ENCODE data around the gene ENGASE.

Gene ENGASE

DNA sequence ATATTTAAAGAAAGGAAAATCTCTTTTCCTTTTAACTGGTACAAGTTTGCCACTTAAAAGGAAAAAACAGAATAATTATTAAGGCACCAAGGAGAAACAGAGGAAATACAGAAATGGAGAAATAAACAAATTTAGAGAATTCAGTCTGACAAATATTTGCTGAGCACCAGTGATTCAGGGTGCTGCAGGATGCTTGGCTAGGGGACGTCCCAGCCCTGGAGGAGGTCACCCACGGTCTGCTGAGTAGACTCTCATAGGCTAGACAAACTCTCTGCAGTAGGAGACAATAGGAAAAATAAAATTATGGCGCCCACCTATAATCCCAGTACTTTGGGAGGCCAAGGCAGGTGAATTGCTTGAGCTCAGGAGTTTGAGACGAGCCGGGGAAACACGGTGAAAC is 34.7 kb upstream of the ENGASE start:
- no peak for DNase-seq (ENCODE audit: low read depth)

DNA sequence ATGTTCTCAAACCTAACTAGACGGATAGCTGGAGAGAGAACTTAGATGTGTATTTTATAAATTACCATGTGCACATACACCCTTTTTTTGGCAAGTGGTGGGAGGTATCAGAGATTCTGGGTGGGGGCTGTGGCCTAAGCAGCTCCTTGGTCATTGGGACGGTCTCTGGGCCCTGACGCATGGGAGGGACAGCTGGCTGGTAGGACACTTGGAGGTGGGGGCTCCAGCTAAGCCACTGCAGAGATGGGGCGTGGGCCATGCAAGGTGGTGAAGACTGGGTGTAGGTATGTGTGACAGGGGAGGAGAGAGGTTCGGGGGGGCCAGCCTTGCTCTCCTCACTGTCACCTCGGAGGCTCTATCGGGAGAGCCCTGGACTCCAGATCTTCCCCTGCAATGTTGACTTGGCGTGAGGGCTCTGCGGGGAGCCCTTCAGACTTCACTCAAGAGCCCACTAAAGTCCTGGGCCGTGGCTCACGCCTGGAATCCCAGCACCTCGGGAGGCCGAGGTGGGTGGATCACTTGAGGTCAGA is 33.5 kb upstream of the ENGASE start:
- DNase-seq (ENCODE audit: low read depth) = no peak

DNA sequence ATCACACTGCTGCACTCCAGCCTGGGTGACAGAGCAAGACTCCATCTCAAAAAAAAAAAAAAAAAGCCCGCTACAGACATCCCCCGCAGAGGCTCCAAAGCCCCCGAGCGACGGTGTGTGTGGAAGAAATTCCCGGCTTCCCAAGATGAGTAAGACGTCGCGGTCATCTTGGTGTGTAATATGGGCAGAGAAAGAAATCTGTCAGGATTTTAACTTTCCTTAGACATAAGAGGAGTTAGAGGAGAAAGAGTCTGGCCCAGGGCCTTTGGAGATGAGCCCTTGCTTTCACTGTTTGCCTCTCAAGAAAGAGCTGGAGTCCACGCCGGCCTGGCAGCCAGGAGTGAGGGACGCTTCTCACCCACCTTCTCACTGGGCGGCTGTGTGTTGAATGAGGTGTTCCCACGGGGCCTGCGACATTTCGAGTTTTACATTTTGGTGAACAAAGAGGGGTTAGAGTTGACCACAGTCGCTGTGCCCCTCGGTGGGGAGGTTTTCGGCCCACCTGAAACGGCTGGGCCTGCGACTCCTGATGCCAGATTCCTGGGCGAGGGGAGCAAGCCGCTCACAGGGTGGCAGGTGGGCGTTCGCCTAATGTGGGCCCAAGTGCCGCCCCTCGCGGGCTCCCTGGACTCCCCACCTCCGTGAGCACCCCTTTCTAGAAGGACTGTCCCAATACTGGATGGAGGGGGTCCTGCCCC is 32.8 kb upstream of the ENGASE start:
- DNase-seq (ENCODE audit: low read depth) = no peak

DNA sequence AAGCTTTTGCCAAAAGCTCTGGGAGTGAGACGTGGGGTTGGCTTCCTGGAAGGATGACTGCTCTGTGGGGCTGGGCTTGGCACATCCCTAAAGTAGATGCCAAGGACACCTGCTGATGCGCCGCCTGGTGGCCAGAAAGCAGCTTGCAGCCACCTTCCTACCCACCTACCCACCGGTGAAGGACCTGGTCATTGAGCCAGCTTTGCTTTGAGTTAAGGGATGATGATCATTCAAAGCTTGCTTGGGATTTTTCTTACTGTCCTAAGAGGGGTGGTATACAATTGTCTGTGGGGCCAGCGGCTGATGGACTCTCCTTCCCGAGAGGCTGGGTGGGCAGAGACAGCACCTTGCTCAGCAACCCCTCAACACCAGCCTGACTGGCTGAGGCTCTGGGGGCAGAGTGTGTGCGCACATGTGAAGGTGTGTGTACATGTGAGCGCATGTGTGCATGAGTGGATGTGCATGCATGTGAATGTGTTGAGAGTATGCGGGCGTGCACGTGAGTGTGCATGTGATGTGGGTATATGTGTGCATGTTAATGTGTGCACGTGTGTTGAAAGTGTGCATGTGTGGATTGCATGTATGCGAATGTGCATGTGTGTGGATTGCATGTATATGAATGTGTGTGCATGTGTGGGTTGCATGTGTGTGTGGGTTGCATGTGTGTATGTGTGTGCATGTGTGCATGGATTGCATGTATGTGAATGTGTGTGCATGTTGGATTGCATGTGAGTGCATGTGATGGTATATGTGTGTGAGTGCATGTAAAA is 32.0 kb upstream of the ENGASE start:
- DNase-seq (ENCODE audit: low read depth) = no peak

DNA sequence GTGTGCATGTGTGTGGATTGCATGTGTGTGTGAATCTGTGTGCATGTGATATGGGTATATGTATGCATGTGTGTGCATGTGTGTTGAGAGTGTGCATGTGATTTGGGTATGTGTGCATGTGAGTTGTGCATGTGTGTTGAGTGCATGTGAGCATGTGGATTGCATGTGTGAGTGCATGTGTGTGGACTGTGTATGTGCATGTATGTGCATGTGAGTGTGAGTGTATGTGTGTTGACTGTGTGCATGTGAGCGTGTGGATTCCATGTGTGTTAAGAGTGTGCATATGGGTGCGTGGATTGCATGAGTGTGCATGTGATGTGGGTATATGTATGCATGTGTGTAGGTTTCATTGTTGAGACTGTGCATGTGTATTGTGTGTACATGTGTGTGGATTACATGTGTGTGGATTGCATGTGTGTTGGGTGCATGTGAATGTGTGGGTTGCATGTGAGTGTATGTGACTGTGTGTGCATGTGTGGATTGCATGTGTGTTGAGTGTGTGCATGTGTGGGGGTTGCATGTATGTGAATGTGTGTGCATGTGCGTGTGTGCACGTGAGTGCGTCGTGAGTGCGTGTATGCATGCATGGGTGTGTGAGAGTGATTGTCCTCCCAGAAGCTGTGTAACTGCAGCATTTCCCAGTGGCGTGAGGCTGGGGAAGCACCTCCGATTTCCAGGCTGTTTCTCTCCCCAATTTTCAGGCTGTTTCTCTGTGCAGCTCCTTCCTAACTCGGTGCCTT is 31.3 kb upstream of the ENGASE start:
- DNase-seq (ENCODE audit: low read depth) = no peak

DNA sequence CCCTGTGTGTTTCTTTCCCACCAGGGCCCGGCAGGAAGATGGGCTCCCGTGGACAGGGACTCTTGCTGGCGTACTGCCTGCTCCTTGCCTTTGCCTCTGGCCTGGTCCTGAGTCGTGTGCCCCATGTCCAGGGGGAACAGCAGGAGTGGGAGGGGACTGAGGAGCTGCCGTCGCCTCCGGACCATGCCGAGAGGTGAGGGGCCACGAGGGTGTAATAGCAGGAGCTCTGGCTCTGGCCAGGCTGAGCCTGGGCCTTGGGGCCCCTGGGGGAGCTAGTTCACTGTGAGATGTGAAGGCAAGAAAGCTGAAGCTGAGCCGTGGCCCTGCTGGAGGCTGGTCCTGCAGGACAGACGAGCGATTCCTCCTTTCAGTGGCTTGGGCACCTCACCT is 30.7 kb upstream of the ENGASE start:
- DNase-seq (ENCODE audit: low read depth) = no peak

DNA sequence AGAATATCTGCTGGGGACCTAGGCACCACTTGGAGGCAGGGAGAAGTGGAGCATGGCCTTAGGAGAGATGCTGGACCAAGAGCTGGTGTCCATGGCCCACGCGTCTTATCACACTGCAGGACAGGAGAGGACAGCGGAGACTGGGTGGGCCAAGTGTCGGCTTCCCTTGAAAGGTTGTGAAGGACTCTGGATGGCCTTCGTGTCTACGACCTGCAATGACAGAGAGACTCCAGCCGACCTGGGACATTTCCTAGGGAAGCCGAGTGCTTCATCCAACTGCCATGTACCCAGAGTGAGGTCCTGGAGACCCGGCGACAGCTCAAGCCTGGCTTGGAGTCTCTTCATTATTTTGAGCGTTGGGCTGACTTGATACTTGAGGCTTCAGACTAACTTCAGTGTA is 30.2 kb upstream of the ENGASE start:
- DNase-seq (ENCODE audit: low read depth) = no peak

DNA sequence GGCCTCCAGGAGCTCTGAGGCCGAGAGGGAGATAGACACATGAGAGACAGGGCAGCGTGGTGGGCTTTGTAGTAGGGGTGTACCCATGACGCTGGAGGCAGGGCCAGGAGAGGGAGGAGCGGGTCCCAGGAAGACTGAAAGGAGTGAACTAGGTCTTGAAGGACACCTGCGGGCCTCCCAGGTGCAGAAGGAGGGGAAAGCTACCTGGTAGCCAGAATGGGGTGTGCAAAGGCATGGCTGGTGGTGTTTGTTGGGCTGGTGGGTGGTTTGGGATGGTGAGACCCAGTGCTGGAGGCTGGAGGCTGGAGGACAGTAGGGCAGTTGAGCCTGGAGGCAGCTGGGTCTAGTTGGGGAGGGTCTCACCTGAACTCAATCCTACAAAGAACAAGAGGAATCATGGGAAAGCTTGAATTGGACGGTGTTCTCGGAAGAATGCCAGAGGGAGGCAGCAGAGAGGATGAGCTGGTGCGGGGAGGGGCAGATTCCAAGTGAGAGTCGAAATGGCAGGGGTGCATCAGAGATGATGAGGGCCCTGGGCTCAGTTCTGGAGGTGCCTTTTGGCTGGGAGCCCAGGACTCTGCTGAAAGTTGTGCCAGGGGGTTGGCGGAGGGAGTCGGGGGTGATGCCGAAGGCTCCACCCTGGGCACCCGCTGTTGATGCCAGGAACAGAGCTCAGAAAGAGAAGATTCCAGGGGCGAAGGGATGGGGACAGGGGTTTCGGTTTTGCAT is 29.5 kb upstream of the ENGASE start:
- DNase-seq (ENCODE audit: low read depth) = no peak

DNA sequence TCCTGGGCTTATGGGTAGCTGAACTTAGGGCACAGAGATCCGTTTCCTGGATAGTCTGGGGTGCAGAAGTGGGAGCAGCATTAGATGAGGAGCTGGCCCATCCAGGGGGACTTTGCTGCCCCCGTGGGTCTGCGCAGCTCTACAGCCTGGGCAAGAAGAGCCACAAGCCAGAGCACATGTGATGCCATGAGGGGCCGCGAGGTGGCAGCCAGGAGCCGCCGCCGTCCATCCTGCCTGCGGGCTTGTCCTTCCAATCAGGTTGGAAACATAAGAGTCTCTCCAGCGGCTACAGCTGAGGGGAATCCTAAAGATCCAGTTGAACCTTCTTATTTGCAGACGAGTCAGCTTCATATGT is 28.8 kb upstream of the ENGASE start:
- DNase-seq (ENCODE audit: low read depth) = no peak

DNA sequence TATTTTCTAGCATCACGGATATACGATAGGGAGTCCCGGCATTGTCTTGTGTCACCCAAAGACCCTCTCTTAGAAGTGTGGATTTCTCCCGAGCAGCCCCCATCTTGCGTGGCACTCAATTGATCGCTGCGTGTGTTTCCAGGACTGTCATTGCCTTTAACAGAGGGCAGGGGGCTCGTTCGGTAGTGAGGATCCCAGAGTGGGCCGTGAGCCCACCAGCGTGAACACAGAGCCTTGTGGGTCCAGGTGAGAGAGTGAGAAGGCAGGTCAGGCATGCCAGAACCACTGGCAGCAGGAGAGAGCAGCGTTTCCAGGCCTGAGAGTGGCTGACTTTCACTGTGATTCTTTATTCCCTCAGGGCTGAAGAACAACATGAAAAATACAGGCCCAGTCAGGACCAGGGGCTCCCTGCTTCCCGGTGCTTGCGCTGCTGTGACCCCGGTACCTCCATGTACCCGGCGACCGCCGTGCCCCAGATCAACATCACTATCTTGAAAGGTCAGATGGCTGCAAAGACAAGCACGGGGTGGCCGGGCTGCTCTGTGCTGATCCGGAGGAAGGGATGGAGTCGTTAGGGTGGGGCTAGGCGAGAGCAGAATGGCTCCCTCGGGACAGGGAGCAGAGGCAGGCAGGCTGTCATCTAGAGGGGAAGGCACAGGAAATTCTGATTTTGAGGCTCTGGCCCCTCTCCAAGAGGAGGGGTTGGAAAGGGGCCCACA is 28.3 kb upstream of the ENGASE start:
- DNase-seq (ENCODE audit: low read depth) = no peak

DNA sequence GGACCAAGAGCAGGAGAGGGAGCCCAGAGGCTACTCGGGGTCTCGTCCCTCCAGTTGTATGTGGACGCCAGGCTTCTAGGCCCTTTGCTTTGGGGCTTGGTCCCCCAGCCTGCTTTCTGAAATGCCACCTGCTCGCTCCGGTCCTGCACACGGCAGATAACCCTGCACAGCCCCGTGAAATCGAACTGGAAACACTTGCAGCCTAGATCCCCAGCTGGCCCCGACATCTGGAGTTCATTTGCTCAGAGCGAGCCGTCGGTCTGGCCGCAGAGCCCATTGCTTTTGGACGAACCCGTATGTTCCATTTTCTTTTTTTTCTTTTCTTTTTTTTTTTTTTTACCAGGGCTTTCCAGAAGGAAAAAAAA is 27.7 kb upstream of the ENGASE start:
- DNase-seq (ENCODE audit: low read depth) = no peak

DNA sequence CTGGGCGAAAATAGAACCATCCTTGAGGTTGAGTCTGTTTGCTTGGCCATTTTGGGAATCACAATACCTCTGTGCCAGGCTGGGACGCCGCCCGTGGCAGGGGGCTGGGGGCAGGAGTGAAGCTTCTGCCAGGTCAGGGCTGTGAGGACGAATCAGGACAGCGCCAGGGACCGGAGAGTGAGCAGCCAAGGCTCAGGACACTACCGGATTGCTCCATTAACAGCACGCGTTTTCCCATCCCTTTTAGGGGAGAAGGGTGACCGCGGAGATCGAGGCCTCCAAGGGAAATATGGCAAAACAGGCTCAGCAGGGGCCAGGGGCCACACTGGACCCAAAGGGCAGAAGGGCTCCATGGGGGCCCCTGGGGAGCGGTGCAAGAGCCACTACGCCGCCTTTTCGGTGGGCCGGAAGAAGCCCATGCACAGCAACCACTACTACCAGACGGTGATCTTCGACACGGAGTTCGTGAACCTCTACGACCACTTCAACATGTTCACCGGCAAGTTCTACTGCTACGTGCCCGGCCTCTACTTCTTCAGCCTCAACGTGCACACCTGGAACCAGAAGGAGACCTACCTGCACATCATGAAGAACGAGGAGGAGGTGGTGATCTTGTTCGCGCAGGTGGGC is 27.2 kb upstream of the ENGASE start:
- DNase-seq (ENCODE audit: low read depth) = no peak

DNA sequence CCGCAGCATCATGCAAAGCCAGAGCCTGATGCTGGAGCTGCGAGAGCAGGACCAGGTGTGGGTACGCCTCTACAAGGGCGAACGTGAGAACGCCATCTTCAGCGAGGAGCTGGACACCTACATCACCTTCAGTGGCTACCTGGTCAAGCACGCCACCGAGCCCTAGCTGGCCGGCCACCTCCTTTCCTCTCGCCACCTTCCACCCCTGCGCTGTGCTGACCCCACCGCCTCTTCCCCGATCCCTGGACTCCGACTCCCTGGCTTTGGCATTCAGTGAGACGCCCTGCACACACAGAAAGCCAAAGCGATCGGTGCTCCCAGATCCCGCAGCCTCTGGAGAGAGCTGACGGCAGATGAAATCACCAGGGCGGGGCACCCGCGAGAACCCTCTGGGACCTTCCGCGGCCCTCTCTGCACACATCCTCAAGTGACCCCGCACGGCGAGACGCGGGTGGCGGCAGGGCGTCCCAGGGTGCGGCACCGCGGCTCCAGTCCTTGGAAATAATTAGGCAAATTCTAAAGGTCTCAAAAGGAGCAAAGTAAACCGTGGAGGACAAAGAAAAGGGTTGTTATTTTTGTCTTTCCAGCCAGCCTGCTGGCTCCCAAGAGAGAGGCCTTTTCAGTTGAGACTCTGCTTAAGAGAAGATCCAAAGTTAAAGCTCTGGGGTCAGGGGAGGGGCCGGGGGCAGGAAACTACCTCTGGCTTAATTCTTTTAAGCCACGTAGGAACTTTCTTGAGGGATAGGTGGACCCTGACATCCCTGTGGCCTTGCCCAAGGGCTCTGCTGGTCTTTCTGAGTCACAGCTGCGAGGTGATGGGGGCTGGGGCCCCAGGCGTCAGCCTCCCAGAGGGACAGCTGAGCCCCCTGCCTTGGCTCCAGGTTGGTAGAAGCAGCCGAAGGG is 26.4 kb upstream of the ENGASE start:
- DNase-seq (ENCODE audit: low read depth) = no peak

DNA sequence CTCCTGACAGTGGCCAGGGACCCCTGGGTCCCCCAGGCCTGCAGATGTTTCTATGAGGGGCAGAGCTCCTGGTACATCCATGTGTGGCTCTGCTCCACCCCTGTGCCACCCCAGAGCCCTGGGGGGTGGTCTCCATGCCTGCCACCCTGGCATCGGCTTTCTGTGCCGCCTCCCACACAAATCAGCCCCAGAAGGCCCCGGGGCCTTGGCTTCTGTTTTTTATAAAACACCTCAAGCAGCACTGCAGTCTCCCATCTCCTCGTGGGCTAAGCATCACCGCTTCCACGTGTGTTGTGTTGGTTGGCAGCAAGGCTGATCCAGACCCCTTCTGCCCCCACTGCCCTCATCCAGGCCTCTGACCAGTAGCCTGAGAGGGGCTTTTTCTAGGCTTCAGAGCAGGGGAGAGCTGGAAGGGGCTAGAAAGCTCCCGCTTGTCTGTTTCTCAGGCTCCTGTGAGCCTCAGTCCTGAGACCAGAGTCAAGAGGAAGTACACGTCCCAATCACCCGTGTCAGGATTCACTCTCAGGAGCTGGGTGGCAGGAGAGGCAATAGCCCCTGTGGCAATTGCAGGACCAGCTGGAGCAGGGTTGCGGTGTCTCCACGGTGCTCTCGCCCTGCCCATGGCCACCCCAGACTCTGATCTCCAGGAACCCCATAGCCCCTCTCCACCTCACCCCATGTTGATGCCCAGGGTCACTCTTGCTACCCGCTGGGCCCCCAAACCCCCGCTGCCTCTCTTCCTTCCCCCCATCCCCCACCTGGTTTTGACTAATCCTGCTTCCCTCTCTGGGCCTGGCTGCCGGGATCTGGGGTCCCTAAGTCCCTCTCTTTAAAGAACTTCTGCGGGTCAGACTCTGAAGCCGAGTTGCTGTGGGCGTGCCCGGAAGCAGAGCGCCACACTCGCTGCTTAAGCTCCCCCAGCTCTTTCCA is 25.5 kb upstream of the ENGASE start:
- no peak for DNase-seq (ENCODE audit: low read depth)

DNA sequence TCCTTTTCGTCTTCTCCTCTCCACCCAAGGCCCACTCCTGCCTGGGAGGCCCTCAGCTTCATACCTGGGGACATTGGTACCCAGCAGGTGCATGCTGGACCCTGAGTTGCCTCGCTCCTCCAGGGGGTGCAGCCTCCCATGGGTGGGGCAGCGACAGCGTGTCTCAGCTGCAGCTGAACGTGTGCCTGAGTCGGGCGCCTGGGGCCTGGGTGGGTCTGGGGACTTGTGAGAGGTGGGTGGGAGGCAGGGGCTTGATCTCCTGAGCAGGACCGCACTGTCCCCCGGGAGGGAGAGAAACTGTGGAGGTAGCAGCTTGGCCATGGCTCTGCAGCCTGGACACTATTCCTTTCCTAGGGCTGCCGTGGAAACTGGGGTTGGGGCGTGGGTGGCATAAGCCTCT is 24.8 kb upstream of the ENGASE start:
- no peak for DNase-seq (ENCODE audit: low read depth)

DNA sequence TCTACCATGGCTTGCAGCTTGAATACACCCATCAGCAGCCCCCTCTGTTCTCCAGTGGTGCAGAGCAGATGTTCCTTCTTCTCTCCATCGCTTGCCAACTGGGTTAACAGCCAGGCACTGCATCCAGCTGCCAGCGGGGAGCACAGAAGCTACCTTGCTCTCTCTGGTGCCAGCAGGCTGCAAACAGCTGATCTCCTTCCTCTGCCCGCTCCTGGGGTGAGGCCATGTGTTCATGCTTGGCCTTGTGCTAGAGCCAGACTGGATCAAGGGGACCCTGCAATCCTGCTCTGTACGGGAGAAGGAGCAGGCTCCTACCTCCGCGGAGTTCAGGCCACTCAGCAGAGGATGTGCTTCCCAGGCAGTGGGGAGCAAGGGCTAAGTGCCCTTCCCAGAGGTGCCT is 24.1 kb upstream of the ENGASE start:
- no peak for DNase-seq (ENCODE audit: low read depth)

DNA sequence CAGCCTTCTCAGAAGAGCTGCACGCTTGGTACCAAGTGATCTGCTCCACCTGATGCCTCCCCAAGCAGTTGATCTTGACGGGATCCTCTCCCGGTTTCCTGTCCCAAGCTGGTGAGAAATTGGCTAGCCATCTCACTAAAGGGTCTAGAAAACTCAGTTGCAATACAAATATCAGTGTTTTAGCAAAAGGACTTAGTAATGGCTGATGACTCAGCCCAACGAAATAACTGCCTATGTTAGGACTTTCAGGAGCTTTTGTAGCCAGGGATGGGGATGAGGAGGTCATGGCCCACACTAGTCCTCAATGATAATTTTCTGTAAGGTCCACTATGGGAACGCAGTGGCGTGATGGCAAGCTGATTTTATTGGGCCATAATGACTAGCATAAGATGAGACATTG is 23.3 kb upstream of the ENGASE start:
- DNase-seq (ENCODE audit: low read depth) = no peak

DNA sequence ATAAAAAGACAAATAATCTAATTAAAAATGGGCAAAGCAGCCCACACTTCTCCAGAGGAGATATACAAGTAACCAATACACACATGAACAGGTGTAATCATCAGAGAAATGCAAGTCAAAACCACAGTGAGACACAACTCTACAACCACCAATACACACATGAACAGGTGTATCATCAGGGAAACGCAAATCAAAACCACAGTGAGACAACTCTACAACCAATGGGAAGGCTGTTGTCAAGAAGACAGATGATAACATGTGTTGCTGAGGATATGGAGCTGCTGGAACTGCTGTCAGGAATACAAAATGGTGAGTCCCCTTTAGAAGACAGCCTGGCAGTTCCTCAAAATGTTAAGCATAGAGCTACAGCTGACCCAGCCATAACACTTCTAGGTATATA is 22.5 kb upstream of the ENGASE start:
- no peak for DNase-seq (ENCODE audit: low read depth)
